Thyroid gland (tissue), 4 donors: Measurements from ENCODE around the gene SEMA6B.

Experiments
- POLR2A ChIP-seq, 2 donors: fragments of 450-650 bp; IDR thresholded peaks; one replicate each; pipeline ENCODE4 v1.6.1; 2017; ENCODE audit warnings: antibody characterized with exemption in 2 of 2, mild to moderate bottlenecking in 2 of 2, moderate library complexity in 1 of 2
- TF ChIP-seq, protein P1 (sequence below), 6 experiments: fragments of 200-600 bp in 3 of 6; fragments of 450-650 bp in 3 of 6; sonication (generic) in 3 of 6; IDR thresholded peaks; one replicate each; pipeline ENCODE4 v1.5.1; 2016 to 2019; ENCODE audit warnings: antibody characterized with exemption in 6 of 6, mild to moderate bottlenecking in 2 of 6, inconsistent platforms in 1 of 6, moderate library complexity in 1 of 6

DNA sequence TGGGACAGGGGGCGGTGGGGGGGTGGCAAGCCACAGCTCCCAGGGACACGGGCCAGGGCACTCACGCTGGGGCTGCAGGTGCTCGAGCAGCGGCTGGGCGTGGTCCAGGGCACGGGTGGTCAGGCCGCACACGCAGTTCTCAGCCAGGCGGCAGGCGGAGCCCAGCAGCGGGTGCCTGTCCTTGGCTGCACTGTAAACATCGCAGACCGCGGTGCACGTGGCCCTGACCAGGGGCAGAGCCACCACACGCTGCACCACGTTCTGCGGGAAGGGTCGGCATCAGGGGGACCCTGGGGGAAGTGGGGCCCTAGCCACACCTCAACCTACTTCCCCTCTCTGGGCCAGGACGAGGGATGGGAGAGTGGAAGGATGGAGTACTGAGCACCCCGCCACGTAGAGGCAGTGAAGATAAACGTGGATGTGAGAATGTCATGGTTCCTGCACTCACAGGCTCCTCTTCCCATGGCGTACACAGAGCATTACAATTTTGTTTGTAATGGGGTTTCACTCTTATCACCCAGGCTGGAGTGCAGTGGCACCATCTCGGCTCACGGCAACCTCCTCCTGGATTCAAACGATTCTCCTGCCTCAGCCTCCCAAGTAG is 27.8 kb downstream of the SEMA6B start:
- TF ChIP-seq, protein P1, sequence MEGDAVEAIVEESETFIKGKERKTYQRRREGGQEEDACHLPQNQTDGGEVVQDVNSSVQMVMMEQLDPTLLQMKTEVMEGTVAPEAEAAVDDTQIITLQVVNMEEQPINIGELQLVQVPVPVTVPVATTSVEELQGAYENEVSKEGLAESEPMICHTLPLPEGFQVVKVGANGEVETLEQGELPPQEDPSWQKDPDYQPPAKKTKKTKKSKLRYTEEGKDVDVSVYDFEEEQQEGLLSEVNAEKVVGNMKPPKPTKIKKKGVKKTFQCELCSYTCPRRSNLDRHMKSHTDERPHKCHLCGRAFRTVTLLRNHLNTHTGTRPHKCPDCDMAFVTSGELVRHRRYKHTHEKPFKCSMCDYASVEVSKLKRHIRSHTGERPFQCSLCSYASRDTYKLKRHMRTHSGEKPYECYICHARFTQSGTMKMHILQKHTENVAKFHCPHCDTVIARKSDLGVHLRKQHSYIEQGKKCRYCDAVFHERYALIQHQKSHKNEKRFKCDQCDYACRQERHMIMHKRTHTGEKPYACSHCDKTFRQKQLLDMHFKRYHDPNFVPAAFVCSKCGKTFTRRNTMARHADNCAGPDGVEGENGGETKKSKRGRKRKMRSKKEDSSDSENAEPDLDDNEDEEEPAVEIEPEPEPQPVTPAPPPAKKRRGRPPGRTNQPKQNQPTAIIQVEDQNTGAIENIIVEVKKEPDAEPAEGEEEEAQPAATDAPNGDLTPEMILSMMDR (IDR thresholded peaks at IDR 0.05): no peak
- TF ChIP-seq POLR2A (IDR thresholded peaks at IDR 0.05): no peak
